Retinal pigment epithelial cell (primary cell): ENCODE measurements around the gene TTR.

Experiments
- DNase-seq: peaks from one replicate; pipeline ENCODE4 v3.0.0-alpha.2; 2010; ENCODE audit warnings: low read depth
- H3K4me3 ChIP-seq: 2 replicates; pipeline ENCODE4 v1.5.1; 2011; ENCODE audit warnings: mild to moderate bottlenecking, low read length, control low read depth, moderate library complexity
- TF ChIP-seq, protein P1 (sequence below): conservative IDR thresholded peaks from 2 replicates; pipeline ENCODE4 v1.5.1; 2011; ENCODE audit warnings: low read depth, low read length, control low read depth, inconsistent platforms

The TTR gene

DNA sequence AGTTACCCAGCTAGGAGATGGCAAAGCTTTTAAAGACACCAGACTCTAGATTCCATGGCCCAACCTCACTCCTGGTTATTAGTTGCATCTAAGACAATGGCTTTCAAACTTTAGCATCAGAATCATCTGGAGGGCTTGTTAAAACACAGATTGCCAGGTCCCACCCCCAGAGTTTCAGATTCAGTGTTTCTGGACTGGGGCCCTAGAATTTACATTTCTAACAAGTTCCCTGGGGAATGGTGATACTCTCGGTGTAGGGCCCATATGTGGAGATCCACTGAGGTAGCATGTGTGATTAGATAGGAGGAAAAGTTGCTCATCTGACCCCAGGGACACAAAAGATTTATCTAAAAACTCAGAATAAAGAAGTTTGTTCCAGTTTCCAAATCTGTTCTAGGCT lies 14.5 kb upstream of the TTR start:
- no peak for DNase-seq
- no peak overlapping the region for H3K4me3 ChIP-seq
- TF ChIP-seq, protein P1, sequence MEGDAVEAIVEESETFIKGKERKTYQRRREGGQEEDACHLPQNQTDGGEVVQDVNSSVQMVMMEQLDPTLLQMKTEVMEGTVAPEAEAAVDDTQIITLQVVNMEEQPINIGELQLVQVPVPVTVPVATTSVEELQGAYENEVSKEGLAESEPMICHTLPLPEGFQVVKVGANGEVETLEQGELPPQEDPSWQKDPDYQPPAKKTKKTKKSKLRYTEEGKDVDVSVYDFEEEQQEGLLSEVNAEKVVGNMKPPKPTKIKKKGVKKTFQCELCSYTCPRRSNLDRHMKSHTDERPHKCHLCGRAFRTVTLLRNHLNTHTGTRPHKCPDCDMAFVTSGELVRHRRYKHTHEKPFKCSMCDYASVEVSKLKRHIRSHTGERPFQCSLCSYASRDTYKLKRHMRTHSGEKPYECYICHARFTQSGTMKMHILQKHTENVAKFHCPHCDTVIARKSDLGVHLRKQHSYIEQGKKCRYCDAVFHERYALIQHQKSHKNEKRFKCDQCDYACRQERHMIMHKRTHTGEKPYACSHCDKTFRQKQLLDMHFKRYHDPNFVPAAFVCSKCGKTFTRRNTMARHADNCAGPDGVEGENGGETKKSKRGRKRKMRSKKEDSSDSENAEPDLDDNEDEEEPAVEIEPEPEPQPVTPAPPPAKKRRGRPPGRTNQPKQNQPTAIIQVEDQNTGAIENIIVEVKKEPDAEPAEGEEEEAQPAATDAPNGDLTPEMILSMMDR: no peak

DNA sequence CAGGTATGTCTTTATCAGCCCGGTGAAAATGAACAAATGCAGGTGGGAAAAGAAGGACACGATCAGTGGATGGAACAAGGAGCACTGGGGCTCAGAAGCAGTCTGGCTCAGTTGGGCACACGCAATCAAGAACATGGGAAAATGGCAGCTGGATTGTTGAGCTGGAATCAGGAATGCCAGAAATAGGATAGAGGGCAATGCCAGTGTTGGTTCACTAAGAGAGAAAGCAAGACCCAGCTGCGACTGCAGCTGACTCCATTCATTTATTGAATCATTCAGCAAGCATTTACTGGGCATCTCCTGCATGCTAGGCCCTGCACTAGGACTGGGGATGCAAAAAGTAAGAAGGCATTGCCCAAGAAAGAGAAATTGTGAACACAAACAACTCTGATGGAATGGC lies 13.6 kb upstream of the TTR start:
- no peak overlapping the region for H3K4me3 ChIP-seq
- TF ChIP-seq, protein P1: no peak
- no peak for DNase-seq

DNA sequence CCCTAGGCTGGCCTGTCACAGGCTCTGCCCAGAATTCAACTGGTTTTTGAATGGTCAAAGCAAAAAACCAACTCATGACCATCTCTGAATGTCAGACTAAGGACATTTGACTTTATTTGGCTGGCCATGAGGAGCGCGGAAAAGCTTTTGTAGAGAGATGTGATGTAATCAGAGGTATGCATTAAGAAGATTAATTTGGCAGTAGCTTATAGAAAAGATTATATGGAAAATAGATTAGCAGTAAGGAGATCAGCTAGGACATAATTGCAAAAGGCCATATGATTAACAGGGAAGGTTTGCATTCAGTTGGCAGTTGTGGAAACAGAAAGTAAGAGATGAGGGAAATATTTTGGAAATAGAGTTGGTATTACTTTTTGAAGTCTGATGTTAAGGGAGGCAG lies 12.3 kb upstream of the TTR start:
- TF ChIP-seq, protein P1: no peak
- no peak overlapping the region for H3K4me3 ChIP-seq
- DNase-seq: peak; percentile 60

DNA sequence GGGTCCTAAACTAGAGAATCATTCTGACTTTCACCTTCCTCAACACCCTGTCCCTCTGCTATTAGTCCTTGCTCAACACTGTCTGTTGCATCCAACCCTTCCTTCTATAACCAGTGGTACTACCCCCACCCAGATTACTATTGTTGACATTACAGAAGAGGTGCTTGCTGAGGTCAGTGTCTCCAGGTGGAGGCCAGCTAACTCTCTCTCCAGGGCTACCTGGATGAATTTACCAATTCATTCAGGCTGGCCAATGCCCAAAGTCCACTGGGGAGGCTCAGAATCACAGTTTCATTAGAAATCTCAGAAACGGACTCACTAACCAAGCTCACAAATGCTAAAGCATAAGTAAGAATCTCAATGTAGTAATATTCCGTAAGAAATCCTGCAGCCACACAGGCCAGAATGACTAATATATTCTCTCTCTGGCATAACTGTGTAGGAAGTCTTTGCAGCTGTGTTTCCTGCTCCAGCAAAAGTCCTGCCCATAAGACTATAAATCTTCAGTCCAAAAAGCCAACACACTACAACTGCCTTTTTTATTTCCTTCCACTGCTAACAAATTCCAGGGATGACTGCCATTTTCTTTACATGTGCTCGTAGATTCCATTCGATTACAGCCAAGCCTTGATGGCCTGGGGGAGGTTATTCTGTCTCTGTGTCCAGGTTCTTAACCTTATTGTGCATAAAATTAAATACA lies 10.0 kb upstream of the TTR start:
- TF ChIP-seq, protein P1: no peak
- DNase-seq: no peak
- H3K4me3 ChIP-seq: no peak overlapping the region

DNA sequence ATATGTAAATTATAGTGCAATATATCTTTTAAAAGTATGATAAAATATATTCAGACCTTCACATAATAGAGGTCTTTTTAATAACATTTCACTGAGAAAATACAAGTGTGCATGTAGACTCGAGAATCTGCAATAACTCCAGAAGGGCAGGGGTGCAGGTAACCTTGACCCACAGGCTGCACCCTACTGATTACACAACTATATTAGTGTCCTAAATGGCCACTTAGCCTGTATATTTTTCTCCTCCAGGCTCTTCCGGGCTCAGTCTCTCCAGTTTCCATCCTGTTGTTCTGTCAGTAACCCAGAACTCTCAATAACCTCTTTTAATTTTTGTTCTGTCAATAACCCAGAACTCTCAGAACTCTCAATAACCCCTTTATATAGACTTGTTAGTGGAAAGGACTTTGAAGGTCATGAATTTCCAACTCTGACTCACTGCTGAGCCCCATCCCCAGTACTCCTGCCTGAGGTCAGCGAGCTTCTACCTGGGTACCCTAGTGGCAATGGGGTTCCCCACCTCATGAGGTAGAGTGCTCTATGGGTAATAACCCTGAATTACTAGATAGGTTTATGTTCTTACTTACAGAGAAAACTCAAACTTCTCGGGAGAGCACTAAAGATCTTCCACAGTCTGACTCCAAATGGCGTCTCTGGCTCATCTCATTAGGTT lies 8.4 kb upstream of the TTR start:
- no peak overlapping the region for H3K4me3 ChIP-seq
- TF ChIP-seq, protein P1: no peak
- DNase-seq: no peak

DNA sequence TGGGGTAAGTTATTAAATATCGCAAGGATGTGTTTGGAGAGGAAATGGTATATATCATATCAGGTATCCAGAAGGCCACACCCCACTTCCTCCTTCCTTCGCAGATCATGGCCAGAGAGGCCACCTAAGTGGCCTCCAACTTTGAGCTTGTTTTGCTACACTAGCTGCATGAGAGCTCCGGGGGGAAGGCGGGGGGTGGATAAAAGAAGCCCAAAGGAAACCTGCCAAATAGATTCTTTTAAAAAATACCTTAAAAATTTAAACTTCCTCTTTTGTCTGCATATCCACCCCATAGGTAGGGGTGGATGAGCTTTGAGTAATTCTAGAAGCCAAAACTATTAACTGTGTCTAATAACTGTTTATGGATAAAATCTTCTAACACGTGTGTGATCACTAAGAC lies 5.7 kb upstream of the TTR start:
- TF ChIP-seq, protein P1: no peak
- H3K4me3 ChIP-seq: no peak overlapping the region
- DNase-seq: no peak

DNA sequence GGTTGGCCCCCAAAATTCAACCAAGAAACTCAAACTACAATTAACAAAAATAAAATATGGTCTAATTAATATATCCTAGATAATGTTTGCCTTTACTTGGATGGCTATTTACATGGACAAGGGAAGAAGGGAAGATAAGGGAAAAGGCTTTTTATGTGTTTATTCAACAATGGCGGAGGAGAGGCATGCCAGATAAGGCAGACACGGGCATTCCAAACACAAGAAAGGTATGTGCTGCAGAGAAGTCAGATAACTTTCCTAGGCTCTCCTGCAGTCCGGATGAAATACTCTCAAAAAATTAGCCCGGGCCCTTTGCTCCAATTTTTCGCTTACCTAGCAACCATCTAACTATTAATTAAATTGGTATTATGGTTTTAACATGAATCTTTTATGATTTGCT lies 5.1 kb upstream of the TTR start:
- no peak overlapping the region for H3K4me3 ChIP-seq
- TF ChIP-seq, protein P1: no peak
- DNase-seq: no peak
